Liver (tissue), 3 donors: ENCODE measurements around the gene PDK1.

ENCODE experiments used
- ATF3 ChIP-seq: IDR thresholded peaks from 2 replicates; pipeline ENCODE4 v1.6.1; 2016; ENCODE audit warnings: antibody characterized with exemption
- CTCF ChIP-seq: fragments of 150-350 bp; IDR thresholded peaks from 2 replicates; pipeline ENCODE4 v1.5.1; 2017; ENCODE audit warnings: improper control_type of control experiment, low read depth, low read length; ENCODE audit not compliant: missing input control
- EGR1 ChIP-seq, 2 donors: IDR thresholded peaks; 2 replicates each; pipeline ENCODE4 v1.6.1; 2016 to 2018; ENCODE audit warnings: antibody characterized with exemption in 2 of 2, low read depth in 2 of 2
- GABPA ChIP-seq, 2 donors: IDR thresholded peaks in 1 of 2; conservative IDR thresholded peaks in 1 of 2; 2 replicates each; pipeline ENCODE4 v1.6.1; 2016; ENCODE audit warnings: antibody characterized with exemption in 2 of 2, mild to moderate bottlenecking in 1 of 2, moderate library complexity in 1 of 2
- JUND ChIP-seq, 2 donors: IDR thresholded peaks; 2 replicates each; pipeline ENCODE4 v1.6.1; 2016; ENCODE audit warnings: antibody characterized with exemption in 2 of 2
- MAX ChIP-seq: IDR thresholded peaks from 2 replicates; pipeline ENCODE4 v1.6.1; 2016; ENCODE audit warnings: antibody characterized with exemption
- RAD21 ChIP-seq, 2 donors: IDR thresholded peaks; 2 replicates each; pipeline ENCODE4 v1.6.1; 2016; ENCODE audit warnings: antibody characterized with exemption in 2 of 2, mild to moderate bottlenecking in 2 of 2
- REST ChIP-seq: IDR thresholded peaks from 2 replicates; pipeline ENCODE4 v1.6.1; 2016; ENCODE audit warnings: antibody characterized with exemption, mild to moderate bottlenecking
- RXRA ChIP-seq, 2 donors: IDR thresholded peaks; 2 replicates each; pipeline ENCODE4 v1.6.1; 2017 to 2018; ENCODE audit warnings: antibody characterized with exemption in 2 of 2, mild to moderate bottlenecking in 1 of 2
- SP1 ChIP-seq: IDR thresholded peaks from 2 replicates; pipeline ENCODE4 v1.6.1; 2018; ENCODE audit warnings: antibody characterized with exemption, mild to moderate bottlenecking
- TAF1 ChIP-seq: conservative IDR thresholded peaks from 2 replicates; pipeline ENCODE4 v1.6.1; 2016; ENCODE audit warnings: antibody characterized with exemption, mild to moderate bottlenecking
- YY1 ChIP-seq: IDR thresholded peaks from 2 replicates; pipeline ENCODE4 v1.6.1; 2016; ENCODE audit warnings: antibody characterized with exemption, mild to moderate bottlenecking
- ZBTB33 ChIP-seq: IDR thresholded peaks from 2 replicates; pipeline ENCODE4 v1.6.1; 2016; ENCODE audit warnings: antibody characterized with exemption
- donor health status: healthy.
- donor health status: healthy.

GRCh38 chr2:172600557-172601008 lies 44.7 kb downstream of the PDK1 start:
- TF ChIP-seq YY1 (no peak), CTCF (no peak), EGR1 (IDR thresholded peaks at IDR 0.05; ENCODE audit: low read depth in 2 of 2) (no peak), REST (no peak), RAD21 (IDR thresholded peaks at IDR 0.05) (no peak), ZBTB33 (no peak), TAF1 (no peak), MAX (no peak), SP1 (no peak), GABPA (IDR thresholded peaks at IDR 0.05 in 1 of 2, conservative IDR thresholded peaks at IDR 0.05 in 1 of 2) (no peak), RXRA (IDR thresholded peaks at IDR 0.05) (no peak), JUND (IDR thresholded peaks at IDR 0.05) (no peak), ATF3 (no peak)
